Prostate gland (tissue), 2 donors: ENCODE measurements around the gene ME3.

Experiments
- POLR2AphosphoS5 ChIP-seq: sonication (generic); formaldehyde crosslinking; IDR thresholded peaks from one replicate; pipeline ENCODE4 v1.6.1; 2017; ENCODE audit warnings: antibody characterized with exemption
- TF ChIP-seq, protein P1 (sequence below), 4 experiments: fragments of 200-600 bp in 2 of 4; fragments of 450-650 bp in 2 of 4; sonication (generic) in 2 of 4; IDR thresholded peaks; 1 replicate in 3 of 4; 2 replicates in 1 of 4; pipeline ENCODE4 v1.5.1; 2016 to 2019; ENCODE audit warnings: antibody characterized with exemption in 4 of 4, mild to moderate bottlenecking in 2 of 4, moderate library complexity in 2 of 4

DNA sequence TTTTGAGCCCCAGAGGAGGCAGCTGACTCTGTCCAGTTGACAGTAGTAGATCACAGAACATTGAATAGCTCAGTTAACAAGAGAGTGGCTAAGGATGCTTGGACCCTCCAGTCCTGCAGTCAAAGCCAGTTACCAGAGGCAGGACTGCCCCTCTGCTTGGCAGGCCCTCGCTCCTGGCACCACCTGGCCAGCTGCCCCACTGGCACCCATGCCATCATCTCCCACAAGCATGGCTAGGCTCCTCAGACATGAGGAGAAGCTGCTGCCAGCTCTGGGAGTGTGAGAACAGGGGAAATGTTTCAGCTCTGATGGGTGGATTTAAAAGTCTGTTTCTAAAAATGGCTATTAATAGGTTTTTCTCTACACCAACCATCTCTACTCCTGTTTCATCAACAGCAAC lies 13.9 kb downstream of the ME3 start:
- TF ChIP-seq, protein P1, sequence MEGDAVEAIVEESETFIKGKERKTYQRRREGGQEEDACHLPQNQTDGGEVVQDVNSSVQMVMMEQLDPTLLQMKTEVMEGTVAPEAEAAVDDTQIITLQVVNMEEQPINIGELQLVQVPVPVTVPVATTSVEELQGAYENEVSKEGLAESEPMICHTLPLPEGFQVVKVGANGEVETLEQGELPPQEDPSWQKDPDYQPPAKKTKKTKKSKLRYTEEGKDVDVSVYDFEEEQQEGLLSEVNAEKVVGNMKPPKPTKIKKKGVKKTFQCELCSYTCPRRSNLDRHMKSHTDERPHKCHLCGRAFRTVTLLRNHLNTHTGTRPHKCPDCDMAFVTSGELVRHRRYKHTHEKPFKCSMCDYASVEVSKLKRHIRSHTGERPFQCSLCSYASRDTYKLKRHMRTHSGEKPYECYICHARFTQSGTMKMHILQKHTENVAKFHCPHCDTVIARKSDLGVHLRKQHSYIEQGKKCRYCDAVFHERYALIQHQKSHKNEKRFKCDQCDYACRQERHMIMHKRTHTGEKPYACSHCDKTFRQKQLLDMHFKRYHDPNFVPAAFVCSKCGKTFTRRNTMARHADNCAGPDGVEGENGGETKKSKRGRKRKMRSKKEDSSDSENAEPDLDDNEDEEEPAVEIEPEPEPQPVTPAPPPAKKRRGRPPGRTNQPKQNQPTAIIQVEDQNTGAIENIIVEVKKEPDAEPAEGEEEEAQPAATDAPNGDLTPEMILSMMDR (IDR thresholded peaks at IDR 0.05) = no peak
- TF ChIP-seq POLR2AphosphoS5 = no peak
